DMS79 treated with DMSO at 0.1 percent for 48 hours (cell line): ENCODE data around the gene GLCE.

Experiments used
- DNase-seq: peaks from one replicate; lab custom pipeline; 2025; lab: John Stamatoyannopoulos, UW

GLCE gene

DNA sequence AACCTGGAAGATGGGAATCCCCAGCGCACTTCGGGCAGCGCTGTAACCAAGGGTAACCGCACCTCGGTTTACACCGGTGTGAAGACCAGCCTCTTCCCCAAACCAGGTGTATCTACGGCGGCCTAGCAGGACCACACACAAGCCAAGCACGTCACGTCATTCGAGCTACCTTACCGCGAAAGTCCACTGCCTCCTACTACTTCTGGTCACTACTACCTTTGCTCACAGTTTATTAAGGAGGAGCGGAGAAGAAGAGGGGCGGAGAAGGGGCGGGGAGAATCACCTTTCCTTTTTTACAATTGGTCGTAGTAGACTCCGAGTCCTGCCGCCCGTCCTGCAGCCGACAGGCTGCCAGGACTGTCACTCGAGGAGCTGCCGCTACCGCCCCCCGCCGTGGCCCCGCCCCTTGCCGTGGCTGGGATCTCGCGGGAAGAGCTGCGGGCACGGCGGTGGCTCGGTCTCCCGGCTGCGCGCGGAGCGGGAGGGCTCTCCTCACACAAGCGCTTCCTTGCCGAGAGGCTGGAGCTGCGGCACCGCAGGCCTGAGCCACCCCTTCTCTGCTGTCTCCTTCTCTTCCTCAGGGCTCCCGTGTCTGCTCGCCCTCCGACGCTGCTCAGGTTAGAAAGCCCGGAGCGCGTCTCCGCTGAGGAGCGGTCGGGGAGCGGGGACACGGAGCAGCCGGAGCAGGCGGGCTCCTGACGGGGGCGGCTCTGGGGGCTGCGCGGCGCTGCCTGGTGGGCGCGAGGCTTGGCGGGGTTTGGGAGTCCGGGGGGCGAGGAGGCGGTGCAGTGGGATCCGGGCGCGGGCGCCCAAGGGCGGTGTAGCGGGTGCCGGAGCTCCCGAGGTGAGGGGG, at the start of gene GLCE:
GLCE (plus strand) TSS at position 495 of the 853 bp plus-strand sequence. CDS start 95,172 bp downstream, outside the sequence.
- DNase-seq: peak; percentile 84

DNA sequence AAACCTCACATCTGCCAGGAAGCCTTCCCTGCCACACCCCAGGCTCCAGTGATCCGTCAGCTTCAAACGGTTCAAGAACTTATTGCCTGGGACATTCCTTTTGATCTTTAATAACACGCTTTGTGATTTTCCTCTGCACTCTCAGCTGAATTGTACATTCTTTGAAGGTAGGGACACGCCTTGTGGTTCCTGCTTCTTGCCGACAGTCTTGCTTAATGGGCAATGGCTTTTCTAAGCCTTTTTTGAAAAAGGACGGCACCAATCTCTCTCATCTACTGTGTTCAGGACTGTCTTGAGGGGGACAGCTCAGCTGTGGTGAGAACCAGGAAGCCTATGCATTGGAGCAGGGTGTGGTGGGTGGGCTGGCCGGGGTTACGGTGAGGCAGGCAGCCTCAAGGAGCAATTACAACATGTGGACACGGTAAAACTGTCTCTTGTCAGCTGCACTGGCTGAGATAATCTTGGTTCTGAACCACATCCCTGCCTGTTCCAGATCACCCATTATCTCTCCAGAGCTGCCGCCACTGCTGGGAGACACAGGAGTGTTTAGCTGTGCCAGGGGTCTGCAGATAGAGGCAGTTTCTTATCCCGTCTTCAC, 46.0 kb upstream of the GLCE start:
- no peak for DNase-seq

DNA sequence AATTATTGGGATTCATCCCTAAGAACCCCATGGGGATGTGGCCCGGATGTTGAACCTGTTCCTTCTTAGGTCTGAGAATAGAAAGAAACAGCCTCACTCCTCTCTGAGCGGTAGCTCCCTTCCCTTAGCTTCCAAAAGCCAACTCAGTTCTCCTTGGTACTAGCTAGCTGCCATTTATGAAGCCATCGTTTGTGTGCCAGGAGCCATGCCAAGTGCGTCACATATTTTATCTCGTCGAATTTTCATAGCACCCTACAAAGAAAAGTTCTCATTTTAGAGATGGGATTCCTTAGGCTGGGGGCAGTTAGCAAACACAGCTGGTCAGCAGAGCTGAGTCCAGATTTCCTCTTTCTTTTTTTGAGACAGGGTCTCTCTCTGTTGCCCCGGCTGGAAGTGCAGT, 45.4 kb upstream of the GLCE start:
- DNase-seq: no peak

DNA sequence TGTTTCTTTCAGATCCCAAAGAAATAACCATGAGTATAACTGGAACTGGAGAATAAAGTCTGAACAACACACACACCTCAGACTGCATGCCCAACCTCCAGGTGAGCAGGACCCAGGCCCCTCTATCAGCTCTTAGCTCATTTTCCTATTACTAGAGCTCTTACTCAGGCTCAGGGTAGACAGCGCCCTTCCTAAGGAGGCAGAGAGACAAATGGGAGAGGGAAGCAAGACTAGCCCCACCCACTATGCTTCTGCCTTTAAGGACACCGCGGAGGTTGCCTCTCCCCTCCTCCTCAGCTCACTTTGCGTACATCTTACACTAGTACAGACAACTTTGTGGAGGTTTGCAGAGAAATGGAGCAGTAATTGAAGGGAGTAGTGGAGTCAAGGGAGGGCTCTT, 44.0 kb upstream of the GLCE start:
- no peak for DNase-seq

DNA sequence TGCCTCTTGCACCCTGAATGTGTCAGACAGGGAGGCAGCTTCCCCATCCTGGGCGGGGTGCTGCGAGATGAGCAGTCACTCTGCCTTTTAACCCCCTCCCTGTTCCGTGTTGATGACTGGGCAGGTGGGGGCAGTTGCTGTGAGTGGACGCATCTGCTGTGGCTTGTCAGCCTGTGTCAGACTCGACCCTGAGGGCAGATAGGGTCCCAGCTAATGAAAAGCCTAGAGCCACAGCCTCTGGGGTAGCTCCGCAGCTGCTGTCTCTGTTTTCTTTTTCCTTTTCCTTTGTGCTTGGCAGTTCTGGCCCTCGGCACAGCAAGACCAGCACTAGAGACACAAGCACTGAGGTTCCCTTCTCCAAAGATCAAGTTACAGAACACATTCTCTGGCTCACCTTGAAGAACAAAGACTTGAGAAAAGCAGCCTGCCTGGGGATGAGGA, 43.0 kb upstream of the GLCE start:
- peak; percentile 57 for DNase-seq

DNA sequence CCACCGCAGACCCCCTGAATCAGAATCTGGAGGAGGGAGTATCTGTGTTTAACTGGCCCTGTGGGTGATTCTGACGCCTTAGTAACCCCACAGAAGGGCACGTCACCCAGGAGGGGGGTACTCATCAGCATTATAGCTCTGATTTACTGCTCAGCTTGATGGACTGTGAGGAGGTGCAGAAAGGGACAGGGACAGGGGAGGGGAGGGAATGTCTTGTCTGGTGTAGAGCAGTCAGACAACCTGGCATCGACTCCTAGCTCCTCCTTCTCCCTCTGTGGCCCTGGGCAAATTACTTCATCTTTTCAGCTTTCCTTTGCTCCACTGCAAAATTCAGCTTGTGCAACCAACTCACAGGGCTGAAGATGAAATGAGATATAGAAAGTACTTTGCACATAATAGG, 42.3 kb upstream of the GLCE start:
- peak; percentile 7 for DNase-seq

GRCh38 chr15:69119001-69119400, 41.4 kb upstream of the GLCE start:
- no peak for DNase-seq

DNA sequence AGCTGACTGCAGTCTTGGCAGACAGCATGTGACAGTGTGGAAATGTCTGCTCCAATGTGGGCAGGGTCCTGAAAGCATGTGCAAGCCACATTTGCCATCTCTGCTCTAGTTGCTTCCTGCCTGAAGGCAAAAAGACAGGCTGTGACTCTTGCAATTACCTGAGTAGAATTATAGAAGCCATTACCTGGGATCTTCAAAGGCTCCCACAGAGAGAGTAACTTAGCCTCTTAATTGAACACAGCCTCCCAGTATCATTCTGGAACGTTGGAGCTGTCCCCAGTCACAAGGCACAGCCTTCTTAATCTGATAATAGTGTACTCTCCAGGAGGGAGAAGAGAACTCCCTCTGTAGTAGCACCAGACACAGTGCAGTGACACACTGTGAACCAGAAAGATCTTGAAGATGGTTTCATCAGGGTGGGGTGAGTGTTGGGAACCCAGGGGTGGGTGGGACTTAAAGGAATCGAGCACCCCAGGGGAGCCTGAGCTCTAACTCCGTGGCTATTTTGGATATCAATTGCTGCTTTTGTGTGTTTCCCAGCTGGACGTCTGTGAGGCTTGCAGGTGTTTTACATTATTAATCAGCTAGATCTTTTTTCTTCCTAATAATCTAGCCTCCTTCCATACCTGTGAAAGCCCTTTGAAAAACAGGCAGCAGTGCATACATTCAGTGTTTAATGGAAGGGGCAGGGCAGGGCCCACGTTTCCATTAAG, 40.6 kb upstream of the GLCE start:
- DNase-seq: no peak

DNA sequence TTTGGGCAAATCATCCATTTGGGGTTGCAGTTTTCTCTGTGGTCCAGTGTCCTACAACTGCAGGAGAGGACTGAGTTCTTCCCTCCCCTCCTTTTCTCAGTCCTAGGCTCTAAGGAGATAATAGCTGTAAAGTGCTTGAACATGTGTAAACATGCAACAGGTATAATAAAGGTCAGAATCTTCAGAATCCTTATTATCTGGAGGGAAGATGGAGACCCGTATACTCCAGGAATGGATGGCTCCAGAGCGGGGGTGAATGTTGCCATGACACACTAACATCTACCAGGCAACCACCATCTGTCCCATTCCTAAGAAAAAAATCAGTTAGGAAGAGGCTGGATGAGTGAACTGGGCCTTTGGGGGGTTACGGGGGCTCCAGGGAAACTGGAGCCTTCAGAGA, 39.7 kb upstream of the GLCE start:
- no peak for DNase-seq

GRCh38 chr15:69121198-69121828, 39.1 kb upstream of the GLCE start:
- no peak for DNase-seq

GRCh38 chr15:69125236-69125635, 35.2 kb upstream of the GLCE start:
- no peak for DNase-seq

GRCh38 chr15:69126054-69126469, 34.4 kb upstream of the GLCE start:
- DNase-seq: no peak

GRCh38 chr15:69127306-69127705, 33.1 kb upstream of the GLCE start:
- DNase-seq: no peak

DNA sequence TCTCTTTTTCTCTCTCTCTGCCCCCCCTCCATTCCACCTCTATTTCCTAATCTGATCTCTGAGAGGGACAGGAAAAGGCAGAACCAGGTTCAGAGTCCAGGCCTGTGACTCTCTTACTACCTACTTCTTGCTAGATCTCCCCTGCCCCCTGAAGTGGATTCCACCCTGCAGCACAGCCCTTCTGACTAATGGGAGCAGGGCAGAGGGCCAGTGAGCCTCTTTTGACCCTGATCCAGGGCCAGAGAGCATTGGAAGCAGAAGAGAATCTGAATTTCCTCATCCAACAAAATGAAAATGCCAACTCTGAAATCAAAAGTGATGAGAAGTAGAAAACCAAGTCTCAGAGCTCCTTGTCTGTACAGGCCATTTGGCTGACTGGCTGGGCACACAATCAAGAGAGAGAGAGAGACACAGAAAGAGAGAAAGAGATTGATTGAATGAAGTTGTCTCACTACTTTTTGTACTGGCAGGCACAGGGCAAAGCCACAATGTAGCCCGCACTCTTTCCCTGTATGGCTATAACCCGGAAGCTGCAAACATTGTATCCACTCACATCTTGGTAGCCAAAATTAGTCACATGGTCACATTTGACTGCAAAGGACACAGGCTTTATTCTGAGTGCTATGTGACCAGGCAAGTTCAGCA, 31.6 kb upstream of the GLCE start:
- no peak for DNase-seq

- DNase-seq: no peak
These were observed 28.8 kb upstream of the GLCE start for GRCh38 chr15:69131362-69132220.

DNA sequence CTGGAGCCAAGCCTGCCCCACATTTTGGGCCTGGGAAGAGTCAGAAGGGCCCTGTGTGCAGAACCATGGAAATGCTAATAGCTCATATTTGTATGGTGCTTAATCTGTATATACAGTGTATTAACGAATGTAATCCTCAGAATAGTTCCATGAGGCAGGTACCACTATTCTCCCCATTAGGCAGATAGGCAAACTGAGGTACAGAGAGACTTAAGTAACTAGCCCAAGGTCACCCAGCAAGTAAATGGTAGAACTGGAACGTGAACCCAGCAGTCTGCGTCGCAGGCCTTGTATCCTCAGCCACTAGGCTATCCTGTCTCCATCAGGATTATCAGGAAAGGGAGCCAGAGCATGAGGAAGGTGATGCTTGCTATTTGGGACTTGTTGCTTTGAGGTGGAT, 28.0 kb upstream of the GLCE start:
- DNase-seq: no peak

DNA sequence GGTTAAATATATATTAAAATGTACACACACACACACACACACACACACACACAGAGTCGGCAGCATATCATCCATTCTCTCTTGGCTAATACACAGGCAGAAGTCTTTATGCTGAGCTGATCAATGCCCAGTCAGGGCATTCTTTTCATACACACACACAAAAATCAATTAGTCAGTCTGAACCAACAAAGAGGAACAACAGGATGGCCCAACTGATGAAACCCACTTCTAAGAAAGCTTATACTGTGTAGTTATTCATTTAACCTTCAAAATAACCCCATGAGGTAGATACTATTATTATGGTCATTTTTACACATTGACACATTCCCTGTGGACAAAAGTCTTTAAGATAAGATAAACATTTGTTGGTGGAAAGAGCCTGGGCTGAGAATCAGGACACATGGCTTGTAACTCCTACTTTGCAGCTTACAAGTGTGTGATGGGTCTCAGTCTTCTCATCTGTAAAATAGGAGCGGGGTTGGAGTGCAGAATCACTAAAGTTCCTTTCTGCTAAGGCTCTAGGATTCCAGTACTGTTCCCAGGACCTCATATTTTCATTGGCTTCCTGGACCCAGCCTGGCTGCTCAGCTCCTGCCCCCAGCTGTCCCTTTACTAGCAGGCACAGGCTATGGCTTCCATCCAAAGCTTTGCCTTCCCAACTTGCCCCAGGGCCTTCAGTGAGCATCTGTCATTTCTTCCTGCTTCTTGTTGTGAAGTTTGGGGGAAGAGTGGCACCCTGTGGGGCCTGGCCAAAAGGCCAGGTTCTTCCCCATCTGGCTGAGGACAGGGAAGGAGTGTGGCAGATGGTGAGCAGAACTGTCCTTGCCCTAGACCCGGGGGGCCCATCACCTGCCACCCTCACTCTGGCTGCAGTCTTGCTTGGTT, 27.2 kb upstream of the GLCE start:
- peak; percentile 3 for DNase-seq

DNA sequence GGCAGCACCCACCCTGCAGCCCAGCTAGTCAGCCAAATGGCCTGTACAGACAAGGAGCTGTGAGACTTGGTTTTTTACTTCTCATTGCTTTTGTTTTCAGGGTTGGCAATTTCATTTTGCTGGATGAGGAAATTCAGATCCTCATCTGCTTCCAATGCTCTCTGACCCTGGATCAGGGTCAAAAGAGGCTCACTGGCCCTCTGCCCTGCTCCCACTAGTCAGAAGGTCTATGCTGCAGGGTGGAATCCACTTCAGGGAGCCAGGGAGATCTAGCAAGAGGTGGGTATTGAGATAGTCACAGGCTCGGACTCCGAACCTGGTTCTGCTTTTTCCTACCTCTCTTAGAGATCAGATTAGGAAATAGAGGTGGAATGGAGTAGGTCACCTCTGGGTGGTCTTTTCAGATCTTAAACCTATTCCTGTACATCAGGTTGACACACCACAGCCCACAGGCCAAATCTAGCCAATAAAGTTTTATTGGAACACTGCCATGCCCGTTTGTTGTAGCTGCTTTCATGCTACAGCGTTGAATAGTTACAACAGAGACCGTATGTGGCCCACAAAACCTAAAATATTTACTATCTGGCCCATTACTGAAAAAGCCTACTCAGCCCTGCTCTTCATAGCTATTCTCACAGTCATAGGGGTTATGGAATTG, 26.4 kb upstream of the GLCE start:
- DNase-seq: no peak

DNA sequence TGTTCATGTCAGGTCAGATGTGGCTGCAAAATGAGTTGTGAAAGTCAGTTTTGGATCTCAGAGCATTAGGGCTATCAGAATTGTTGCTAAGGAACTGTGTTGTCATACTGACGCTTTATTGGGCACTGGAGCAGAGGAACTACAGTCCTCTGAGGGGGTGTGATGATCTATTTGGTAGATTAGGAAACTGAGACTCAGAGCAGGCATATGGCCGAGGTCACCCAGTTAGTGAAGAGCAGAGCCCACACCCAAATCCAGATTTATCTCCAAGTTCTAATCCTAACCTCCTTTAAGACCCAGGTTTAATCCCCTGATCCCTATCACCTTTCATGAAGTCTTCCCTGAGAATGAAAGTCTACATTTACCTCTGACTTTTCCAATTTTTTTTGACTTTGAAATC, 25.6 kb upstream of the GLCE start:
- DNase-seq: no peak
